Measurements from ENCODE around the gene TMPRSS6. TPM values are rescaled to one million over a fixed set of nuclear protein-coding genes. Genes with fewer than 3 reads are reported as not detected.

The TMPRSS6 gene
- polyA plus RNA-seq, 3 donors, result not detected

GRCh38 chr22:37082251-37082873 lies 27.2 kb downstream of the TMPRSS6 start:
- no peak for DNase-seq
- H3K4me1 ChIP-seq (ENCODE audit: control insufficient read depth in 1 of 2, insufficient read depth in 2 of 2, low read length in 2 of 2), result peaks cover 5 to 10% of the 10 kb centered on the region in 2 donors
- Mint-ChIP-seq H3K27me3 (ENCODE audit: low read depth in 3 of 3) (peaks cover 5 to 11% (median 6%) of the 10 kb centered on the region in 3 donors), H3K36me3 (no peaks in the 10 kb centered on the region), H3K4me1 (peaks cover 18% of the 10 kb centered on the region), H3K4me3 (no peak overlapping the region), H3K9me3 (peaks cover 0 to 3% (median 0%) of the 10 kb centered on the region in 7 donors), H3K27ac (peak overlapping the region in 1 of 7 donors; percentile 19)
- no peak for TF ChIP-seq CTCF (IDR thresholded peaks at IDR 0.05)
- WGBS (ENCODE audit: insufficient coverage), result 92% methylated on average over 7 of the region's 10 CpGs
- H3K9ac ChIP-seq (ENCODE audit: insufficient read depth, low read length, poor library complexity, severe bottlenecking), result no peak overlapping the region
- H3K27ac ChIP-seq (ENCODE audit: low read depth in 1 of 2, low read length in 2 of 2), result no peak overlapping the region
- no peaks in the 10 kb centered on the region for H3K36me3 ChIP-seq (replicated peaks in 1 of 2; ENCODE audit: control insufficient read depth in 1 of 2, insufficient read depth in 2 of 2, low read length in 2 of 2)
- H4K20me1 ChIP-seq (ENCODE audit: insufficient read depth, low read length), result no peaks in the 10 kb centered on the region
- H3K4me3 ChIP-seq (replicated peaks in 1 of 3; ENCODE audit: low read depth in 2 of 3, low read length in 3 of 3), result no peak overlapping the region
- intact Hi-C loops (cut with micrococcal nuclease), result no loop called here
- H2AFZ ChIP-seq (ENCODE audit: insufficient read depth, low read depth, low read length, poor library complexity, severe bottlenecking), result no peak overlapping the region
- H3K27me3 ChIP-seq (ENCODE audit: control insufficient read depth in 2 of 2, insufficient read depth in 2 of 2, low read length in 2 of 2), result peaks cover 0 to 2% of the 10 kb centered on the region in 2 donors
- no peaks in the 10 kb centered on the region for H3K79me2 ChIP-seq (ENCODE audit: insufficient read depth, low read length)
- H3K4me2 ChIP-seq (replicated peaks; ENCODE audit: extremely low read depth, low read length, poor library complexity, severe bottlenecking), result no peak overlapping the region
- no peaks in the 10 kb centered on the region for H3K9me3 ChIP-seq (replicated peaks in 1 of 2; ENCODE audit: control insufficient read depth in 1 of 2, insufficient read depth in 1 of 2, low read length in 2 of 2)

- Histone ChIP-seq H3K27me3 (ENCODE audit: control insufficient read depth in 2 of 2, insufficient read depth in 2 of 2, low read length in 2 of 2) (peaks cover 0 to 2% of the 10 kb centered on the region in 2 donors), H3K9ac (ENCODE audit: insufficient read depth, low read length, poor library complexity, severe bottlenecking) (no peak overlapping the region), H3K4me2 (replicated peaks; ENCODE audit: extremely low read depth, low read length, poor library complexity, severe bottlenecking) (no peak overlapping the region), H2AFZ (ENCODE audit: insufficient read depth, low read depth, low read length, poor library complexity, severe bottlenecking) (no peak overlapping the region), H4K20me1 (ENCODE audit: insufficient read depth, low read length) (no peaks in the 10 kb centered on the region), H3K27ac (ENCODE audit: low read depth in 1 of 2, low read length in 2 of 2) (no peak overlapping the region), H3K9me3 (replicated peaks in 1 of 2; ENCODE audit: control insufficient read depth in 1 of 2, insufficient read depth in 1 of 2, low read length in 2 of 2) (no peaks in the 10 kb centered on the region), H3K79me2 (ENCODE audit: insufficient read depth, low read length) (no peaks in the 10 kb centered on the region), H3K36me3 (replicated peaks in 1 of 2; ENCODE audit: control insufficient read depth in 1 of 2, insufficient read depth in 2 of 2, low read length in 2 of 2) (no peaks in the 10 kb centered on the region), H3K4me3 (replicated peaks in 1 of 3; ENCODE audit: low read depth in 2 of 3, low read length in 3 of 3) (no peak overlapping the region), H3K4me1 (ENCODE audit: control insufficient read depth in 1 of 2, insufficient read depth in 2 of 2, low read length in 2 of 2) (peaks cover 5 to 10% of the 10 kb centered on the region in 2 donors)
- H3K27me3 Mint-ChIP-seq (ENCODE audit: low read depth in 3 of 3), result peaks cover 3 to 11% (median 5%) of the 10 kb centered on the region in 3 donors
- intact Hi-C loops (cut with micrococcal nuclease), result no loop called here
- H3K27ac Mint-ChIP-seq, result no peak overlapping the region
- no peak overlapping the region for H3K4me3 Mint-ChIP-seq
- peaks cover 18% of the 10 kb centered on the region for H3K4me1 Mint-ChIP-seq
- peaks cover 0 to 3% (median 0%) of the 10 kb centered on the region in 7 donors for H3K9me3 Mint-ChIP-seq
- 94% methylated on average over 12 of the region's 12 CpGs for WGBS (ENCODE audit: insufficient coverage)
- no peak for TF ChIP-seq CTCF (IDR thresholded peaks at IDR 0.05)
- no peaks in the 10 kb centered on the region for H3K36me3 Mint-ChIP-seq
- no peak for DNase-seq
Measured at GRCh38 chr22:37080838-37081237, 28.7 kb downstream of the TMPRSS6 start.

All from CD14-positive monocyte (primary cell).